Glomerular endothelial cell (primary cell): Measurements from ENCODE around the gene HAPLN1. TPM values are rescaled to one million over a fixed set of nuclear protein-coding genes. Genes with fewer than 3 reads are reported as not detected.
A peak's percentile ranks its signal among the peaks of the same experiment; 100 is the strongest.

Experiments used
- DNase-seq: peaks from one replicate; pipeline ENCODE4 v3.0.0-alpha.2; 2011; ENCODE audit warnings: low read depth, low spot score; ENCODE audit errors: extremely low read depth
- total RNA-seq: library from RNA; depleted of rRNA; stranded (reverse); fragments of >200 nt; gene quantifications from 2 replicates; pipeline ENCODE4 v1.2.3, GENCODE V29; 2015

The HAPLN1 gene
- total RNA-seq, 1 donor from 2014 or later, result 0.12 TPM

DNA sequence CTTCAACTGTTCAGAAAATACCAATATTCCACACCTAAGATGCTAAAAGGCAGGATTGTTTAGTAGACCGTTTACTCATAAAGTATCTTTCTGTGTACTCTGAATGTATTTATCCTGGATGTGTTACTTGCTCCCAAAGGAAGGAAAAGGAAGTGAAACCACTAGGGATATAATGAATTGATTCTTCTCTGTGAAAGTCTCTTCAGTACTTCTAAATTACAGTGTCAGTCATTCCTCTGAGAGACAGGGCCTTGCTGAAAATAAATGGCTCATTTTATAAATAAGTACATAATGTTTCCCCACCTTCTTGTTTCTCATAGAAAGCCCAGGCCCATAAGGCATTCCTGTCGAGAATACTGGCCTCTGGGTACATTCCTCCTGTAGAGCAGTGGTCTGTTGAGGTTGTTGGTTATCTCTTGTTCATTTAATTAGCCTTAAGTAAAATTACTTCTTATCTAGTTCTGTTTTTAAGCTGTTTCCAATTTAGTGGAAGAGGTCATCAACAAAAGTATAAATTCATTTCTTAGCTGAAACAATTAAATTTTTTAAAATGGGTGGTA is 1.6 kb downstream of the HAPLN1 start:
- DNase-seq, result no peak

DNA sequence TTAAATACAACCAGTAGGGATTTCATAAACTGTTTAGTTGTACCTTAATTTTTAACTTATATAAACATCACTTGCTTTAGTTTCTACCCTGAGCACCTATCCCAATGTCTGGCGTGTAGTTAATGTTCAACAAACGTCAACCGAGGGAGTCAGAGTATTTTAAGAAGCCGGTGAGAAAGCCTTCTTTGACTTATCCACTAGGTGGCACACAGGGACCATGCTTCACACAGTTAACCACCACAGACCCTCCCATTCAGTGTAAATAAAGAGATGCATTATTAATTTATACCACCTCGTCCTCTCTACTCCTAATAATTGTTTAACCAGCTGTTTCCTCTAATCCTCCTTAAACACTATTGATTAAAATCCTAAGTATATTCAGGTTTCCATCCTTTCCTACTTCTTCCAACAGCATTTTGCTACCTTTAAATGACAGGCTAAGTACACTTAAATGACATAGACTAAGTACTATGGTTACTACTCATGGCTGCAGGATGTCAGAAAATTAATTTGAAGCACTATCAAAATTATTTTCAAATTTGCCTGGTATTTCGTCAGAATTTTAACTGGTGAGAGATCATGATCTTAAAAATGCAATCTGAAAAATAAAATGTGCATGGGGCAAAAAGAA is 2.3 kb downstream of the HAPLN1 start:
- DNase-seq, result peak; percentile 47

DNA sequence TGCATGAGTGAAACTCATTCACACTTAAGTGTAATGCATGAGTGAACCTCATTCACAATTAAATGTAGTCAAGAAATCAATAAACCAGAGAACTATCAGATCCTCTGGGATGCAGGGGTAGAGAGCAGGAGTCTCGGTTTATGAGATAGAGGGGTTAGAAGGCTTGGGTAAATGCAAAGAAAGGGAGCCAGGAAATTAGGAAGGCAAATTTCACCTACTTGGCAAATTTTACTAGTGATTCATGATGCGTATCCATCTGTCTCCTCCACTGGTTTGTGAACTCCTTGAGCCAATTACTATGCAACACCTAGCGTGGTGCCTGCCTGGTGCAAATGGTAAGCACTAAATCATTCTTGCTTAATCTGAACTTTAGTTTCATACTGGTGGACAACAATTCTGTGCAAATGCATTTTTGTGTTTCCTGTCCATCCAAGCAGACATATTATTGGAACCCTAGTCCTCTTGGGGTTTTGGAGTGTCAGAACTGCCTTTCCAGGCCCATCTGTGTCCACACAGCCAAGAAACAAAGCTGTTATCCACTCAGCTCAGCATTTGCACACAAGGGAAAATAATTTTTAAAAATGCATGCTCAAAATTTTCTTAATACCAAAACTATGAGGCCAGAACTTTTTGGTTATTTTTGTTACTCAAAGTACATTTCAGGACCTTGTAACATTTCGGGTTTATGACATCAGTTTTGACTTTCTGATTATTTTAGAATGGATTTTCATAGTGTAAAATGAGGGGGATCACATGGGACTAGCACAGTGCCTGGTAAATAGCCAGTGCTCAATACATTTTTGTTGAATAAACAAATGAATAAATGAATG is 5.2 kb downstream of the HAPLN1 start:
- no peak for DNase-seq

DNA sequence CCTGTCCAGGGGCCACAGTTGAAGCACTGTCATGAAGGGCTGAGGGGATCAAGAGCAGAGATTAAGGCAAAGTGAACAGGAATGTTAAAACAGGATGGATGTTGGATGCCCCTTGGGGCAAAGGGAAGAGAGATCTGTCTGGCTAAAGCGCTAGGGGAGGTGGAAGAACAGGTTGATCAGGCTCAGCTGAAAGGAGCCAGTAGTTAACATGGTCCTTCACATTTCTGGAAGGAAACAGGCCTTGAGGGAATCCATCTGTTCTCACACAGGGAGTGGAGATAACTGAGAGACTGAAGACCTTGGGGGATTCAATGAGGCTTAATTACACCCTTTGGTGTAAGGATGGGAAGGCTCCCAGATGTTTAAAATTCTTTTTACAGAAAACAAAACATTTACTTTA is 5.8 kb downstream of the HAPLN1 start:
- no peak for DNase-seq

DNA sequence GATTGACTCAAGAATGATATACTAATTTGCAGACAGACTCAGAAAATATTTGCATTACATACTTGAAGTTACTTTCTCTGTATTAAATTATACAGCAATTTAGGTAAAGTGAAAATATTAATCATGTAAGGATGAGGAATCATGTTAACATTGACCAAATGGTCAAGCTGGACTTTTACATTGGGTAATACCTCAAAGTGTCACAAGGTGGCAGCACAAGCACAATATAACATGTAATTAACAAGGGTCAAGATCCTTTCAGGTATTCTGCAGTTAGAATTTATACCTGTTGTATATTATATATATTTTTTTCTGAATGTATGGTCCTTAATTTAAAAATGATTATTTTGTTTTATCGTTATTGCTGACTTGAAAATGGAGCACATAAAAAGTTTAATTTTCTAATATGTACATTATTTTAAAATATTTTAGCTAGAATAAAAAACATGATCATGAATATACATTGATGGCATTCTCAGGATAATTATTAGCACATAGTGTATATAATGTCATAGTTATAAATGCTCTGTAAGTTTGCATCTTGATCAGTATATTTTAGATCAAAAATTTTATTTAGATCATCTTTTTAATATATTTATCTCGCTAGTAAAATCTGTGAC is 8.6 kb downstream of the HAPLN1 start:
- peak; percentile 37 for DNase-seq

DNA sequence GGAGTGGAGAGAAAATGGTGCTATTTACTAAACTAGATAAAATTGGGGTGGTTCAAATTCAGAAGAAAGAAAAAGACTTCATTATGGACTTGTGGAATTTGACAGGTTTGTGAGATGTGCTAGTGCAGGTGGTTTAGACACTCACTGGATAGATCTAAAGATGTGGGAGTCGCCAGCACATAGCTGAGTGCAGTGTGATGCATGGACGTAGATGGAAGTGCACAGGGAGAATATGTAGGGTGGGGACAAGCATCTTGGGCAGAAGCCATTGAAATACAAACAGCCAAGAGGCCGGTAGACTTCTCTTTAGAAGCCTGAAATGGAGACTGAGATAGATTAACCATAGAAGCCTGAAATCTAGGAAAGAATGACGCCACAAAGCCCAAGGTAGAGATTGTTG is 10.7 kb downstream of the HAPLN1 start:
- DNase-seq, result no peak

DNA sequence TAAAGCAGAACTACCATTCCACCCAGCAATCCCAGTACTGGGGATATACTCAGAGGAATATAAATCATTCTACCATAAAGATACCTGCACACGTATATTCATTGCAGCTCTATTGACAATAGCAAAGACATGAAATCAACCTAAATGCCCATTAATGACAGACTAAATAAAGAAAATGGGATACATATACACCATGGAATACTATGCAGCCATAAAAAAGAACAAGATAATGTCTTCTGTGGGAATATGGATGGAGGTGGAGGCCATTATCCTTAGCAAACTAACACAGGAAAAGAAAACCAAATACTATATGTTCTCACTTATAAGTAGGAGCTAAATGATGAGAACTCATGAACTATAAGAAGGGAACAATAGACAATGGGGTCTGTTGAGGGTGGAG is 12.5 kb downstream of the HAPLN1 start:
- no peak for DNase-seq

DNA sequence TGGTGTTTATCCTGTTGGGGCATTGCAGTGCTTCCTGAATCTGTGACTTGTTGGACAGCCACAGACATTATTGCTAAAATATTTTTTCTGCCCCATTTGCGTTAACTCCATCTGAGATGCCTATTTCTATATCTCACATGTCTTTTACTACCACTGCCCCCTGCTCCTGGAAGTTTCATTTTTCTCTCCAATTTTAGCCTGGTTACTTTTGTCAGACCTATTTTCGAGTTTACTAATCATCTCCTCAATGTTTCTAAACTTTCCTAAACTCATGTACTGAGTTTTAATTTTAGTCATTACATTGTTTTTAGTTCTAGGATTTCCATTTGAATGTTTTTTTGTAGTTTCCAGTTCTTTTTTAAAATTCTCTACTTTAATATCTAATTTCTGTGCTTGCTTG is 17.6 kb downstream of the HAPLN1 start:
- DNase-seq, result no peak

DNA sequence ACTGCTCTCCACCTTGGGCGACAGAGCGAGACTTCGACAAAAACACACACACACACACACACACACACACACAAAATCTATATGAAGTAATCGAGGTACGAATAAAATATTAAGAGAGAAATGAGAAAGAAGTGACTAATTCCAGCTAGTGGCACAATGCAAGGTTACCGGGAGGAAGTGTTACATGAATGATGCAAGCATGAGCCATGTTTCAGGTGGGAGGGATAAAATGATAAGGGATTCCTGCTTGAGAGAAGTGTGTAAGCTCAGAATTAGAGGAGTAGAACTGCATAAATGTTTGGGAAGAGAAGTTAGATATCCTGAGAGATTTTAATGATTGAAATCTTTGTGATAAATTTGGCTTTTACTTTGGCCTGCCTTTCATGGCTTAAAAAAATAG is 18.8 kb downstream of the HAPLN1 start:
- no peak for DNase-seq

DNA sequence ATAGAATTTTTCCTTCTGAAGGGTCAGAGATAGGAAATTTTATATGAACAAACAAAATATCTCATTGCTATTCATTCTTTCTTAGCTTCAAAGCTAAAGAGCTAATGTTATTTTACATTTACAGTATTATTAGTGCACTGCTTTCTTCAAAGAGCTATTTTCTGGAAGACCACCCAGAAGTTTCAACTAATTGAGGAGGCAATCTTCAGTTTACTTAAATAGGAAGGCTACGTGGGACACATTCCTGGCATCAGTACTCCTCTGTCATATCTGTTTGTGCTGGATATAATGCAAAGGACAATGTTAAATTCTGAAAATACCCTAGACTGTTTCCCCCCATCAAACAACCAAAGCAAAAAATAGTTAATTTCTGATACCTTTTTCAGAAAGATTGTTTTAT is 30.8 kb downstream of the HAPLN1 start:
- DNase-seq, result no peak

DNA sequence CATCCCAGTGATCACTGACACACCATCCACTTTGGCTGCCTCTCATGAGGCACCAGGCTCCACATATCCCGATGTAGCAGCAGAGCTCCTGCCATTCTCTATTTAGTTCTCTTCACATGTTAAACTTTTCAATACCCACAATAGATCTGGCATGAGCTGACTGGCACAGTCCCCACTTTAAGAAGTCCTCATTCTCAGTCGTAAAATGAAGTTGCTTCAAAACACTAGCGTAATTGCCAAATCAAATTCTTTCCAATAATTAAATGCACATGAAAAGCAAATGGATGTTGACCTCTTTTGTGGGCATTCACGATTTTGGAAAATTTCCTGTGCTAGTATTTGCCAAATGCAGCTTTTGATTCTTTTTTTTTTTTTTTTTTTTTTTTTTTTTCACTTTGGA is 32.4 kb downstream of the HAPLN1 start:
- no peak for DNase-seq

DNA sequence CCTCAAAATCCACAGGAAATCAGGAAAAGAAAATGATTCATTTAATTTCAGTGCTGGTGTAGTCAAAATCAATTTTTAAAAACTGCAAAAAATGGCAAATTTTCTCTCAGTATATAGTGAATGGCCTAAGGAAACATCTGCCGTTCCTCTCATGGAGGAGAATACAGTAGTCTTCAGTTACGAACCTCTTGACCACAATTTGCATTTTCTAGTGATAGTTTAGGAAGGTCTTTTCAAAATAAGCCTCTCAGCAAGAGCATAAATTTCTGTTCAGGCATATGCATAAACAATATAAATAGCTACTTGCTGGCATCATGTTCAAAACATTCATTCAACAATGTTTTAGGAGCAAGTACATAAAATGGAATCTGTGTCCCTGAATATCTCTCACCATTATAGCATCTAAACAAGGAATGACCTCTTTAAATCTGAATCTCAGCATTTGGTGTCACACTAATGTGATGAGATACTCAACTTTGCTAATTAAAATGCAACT is 33.5 kb downstream of the HAPLN1 start:
- DNase-seq, result no peak

DNA sequence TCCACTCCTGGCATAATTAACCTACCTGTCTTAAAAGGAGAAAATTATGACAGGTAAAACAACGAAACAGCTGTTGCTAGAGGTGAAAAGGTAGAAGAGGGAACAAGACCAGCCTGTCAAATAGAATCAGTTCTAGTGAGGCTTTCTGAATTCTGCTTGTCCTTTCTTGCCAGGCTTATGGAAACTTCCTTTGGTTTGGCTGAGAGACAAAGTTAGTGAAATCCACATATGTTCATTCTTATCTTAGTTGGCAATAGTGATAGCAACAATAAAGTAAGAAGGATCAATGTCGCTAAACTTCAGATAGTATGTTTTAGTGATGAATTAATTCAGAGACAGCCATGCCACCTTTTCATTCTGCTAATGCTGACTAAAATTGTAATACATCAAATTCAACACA is 34.4 kb downstream of the HAPLN1 start:
- no peak for DNase-seq

DNA sequence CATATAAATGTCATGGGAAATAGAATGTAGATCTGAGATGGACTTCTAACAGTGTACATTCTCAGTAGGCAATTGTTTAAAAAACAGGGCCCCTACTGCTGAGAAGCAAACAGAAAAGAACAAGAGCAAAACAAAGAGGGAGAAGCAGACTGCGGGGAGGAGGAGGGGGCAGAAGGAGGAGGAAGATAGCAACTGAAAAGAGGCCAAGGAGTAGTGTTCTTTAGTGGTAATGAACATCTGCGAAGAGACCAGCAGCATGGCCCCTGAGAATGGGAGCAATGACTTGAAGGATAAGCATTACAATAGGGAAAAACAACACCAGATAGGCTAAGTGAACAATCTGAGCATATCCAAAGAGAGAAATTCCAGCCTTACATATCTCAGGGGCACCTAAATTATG is 36.8 kb downstream of the HAPLN1 start:
- DNase-seq, result no peak

DNA sequence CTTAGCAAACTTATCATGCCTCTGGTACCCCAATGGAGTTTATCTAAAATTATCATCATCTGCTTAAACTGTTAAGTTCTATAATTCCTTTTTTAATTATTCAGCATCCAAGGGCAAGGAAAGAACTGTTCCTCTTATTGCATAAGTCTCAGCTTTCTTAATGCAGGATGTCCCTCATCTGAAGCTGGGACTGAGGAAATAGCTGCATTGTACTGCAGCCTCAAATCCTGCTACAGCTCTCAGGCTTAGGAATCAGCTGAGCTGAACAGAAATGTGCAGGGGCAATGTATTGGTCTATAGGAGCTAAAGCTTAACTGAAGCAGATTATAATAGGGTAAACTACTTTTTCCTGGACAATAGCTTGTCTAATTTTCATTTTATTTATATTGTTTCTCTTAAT is 48.0 kb downstream of the HAPLN1 start:
- no peak for DNase-seq

DNA sequence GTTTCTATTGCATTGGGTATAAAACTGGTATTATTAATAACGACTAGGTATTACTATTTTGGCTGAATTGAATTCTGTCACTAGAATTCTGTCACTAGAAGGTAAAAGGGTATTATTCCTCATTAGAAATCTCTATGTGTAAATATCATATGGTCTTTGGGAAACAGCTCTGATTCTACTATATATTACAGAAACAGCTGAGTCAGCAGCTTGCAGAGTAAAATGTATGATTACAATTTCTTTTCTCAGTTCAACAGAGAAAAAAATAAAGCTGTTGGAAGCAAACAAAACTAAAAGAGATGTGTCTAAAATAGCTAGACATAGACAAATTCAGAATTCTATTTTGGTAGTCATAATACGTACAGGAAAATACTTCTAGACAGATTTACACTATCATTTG is 48.5 kb downstream of the HAPLN1 start:
- DNase-seq, result no peak

DNA sequence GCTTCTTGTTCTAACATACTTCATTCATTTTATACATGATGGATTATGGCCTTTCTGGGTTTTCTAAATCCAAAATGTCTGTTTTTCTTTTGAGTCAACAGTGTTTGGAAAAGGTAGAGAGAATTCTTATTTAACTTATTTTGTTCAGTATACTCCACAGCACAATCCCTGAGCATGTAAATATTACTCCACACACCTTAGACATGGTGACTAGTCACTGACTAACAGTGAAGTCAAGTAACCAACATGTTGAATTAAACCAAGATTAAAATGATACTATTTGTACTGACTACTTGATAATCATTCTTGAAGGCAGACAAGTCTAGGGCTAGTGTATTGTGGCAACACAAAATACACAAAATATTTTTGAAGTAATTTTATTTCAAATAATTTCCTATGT is 55.0 kb downstream of the HAPLN1 start:
- DNase-seq, result no peak

DNA sequence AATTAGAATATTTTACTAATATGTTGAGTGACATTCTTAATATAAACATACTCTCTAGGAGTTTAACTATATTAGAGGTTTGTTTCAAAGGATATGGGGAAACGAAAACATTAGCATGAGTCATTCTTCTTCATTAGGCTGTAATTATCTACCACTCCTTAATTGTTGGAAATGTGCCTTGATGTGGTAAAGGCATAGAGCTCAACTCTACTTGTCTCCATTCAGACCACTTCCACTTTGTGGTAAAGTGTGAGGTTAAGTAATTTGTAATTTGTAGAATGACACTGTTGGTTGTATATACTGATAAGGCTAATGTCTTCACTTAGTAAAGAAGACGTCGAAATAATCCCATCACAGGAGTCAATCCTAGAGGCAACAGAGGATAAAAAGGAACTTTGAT is 58.1 kb downstream of the HAPLN1 start:
- no peak for DNase-seq

DNA sequence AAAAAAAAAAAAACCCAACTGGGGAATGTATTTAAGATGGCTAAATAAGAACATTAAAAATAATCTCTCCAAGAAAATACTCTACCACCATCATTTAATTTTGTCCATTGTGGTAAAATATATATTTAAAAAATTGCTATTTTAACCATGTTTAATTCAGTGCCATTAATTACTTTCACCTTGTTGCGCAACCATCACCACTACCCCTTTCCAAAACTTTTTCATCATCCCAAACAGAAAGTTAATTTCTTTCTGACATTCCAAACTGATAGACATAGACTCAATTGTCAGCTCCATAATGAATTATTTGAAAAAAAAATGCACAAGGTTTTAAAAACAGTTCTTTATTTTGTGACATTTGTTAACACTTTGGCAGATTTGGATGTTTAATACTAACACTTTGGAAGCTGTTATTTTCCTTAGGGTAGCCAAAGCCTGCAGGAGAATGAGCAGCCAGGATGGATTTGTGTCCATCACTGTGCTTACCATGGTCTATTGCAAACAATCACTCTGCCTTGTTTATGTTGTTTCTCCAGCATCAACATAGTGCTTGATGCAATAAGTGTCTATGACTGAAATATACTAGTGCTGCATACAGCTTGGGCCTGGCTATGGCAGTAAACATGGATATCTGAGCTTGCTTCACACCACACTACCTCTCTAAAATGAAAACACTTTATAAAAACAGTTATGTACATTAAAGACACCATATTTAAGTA is 62.7 kb downstream of the HAPLN1 start:
- DNase-seq, result no peak

DNA sequence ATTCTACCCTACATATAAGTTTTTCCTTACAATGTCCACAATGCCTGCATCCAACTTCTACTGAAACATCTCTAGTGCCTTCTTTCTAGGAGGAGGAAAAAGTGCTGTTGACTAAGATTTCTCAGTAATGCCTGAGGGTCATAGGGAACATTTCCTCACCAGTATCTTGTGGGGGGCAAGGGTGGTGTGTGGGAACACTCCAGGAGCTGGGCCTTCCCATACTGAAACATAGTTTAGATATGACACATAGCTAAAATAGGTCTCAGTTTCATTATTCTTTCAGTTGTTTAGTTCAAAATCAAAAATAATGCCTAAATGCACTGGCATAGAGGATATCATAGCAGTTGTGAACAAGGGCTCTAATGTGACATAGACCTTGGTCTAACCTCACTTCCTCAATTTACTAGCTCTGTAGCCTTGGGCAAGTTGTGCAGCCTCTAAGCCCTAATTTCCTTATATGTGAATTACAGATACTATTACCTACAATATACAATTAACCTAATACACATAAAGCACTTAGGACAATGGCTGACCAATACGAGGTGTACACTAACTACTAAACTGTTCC is 66.1 kb downstream of the HAPLN1 start:
- DNase-seq, result no peak

DNA sequence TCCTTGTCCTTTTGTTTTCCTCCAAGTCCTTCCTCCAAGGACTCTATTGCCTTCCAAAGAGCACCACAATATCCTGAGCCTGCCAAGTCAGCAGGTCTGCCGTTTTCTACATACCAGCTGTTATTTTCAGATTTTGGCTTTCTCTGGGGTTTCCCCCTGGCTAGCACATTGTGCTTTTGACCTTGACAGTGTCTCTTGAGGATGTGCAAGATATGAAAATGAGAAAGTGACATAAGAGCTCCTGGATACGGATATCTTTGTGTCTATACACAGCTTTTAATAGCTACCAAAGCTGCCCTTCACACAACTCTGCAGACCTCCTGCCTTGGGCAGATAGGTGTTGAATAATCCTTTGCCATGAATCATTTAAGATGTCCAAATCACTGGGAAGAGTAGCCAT is 67.0 kb downstream of the HAPLN1 start:
- no peak for DNase-seq
